SK-MEL-5 (cell line): Measurements from ENCODE around the gene PIP5K1A. TPM values are rescaled to one million over a fixed set of nuclear protein-coding genes. Genes with fewer than 3 reads are reported as not detected.
A peak's percentile ranks its signal among the peaks of the same experiment; 100 is the strongest.

Experiments
- DNase-seq: peaks from one replicate; pipeline ENCODE4 v3.0.0-alpha.2; 2016; ENCODE audit warnings: low read depth, low spot score
- in situ Hi-C: cut with HindIII; loops from 2 replicates; pipeline ENCODE4 v1.10.0; 2016; ENCODE audit warnings: low sequenced_read_pairs, high pct_unique_total_duplicates, low pct_unique_long_range_greater_than_20kb
- total RNA-seq: library from RNA; depleted of rRNA; stranded (reverse); fragments of >200 nt; shearing (Covaris generic); gene quantifications from 2 replicates; pipeline ENCODE4 v1.2.3, GENCODE V29; 2014

PIP5K1A gene
- total RNA-seq, 1 experiment from 2014 or later = 54.5 TPM

GRCh38 chr1:151277249-151277648 lies 78.9 kb downstream of the PIP5K1A start:
- DNase-seq = no peak
- in situ Hi-C loops = no loop called here

- in situ Hi-C loops = no loop called here
- peak; percentile 100 for DNase-seq
Measured at GRCh38 chr1:151281225-151281968, 83.0 kb downstream of the PIP5K1A start.

- in situ Hi-C loops = no loop called here
- peak; percentile 100 for DNase-seq
Measured at GRCh38 chr1:151281969-151282882, 83.9 kb downstream of the PIP5K1A start, which contains the start of gene ZNF687. Gene ZNF687 (plus strand): TSS chr1:151282299. CDS start chr1:151286292, 3,993 bp downstream.

- no peak for DNase-seq
- in situ Hi-C loops = no loop called here
Measured at GRCh38 chr1:151282883-151283725, 84.8 kb downstream of the PIP5K1A start.

GRCh38 chr1:151284013-151284577 lies 85.7 kb downstream of the PIP5K1A start:
- in situ Hi-C loops = no loop called here
- no peak for DNase-seq

GRCh38 chr1:151286619-151287340 lies 88.4 kb downstream of the PIP5K1A start:
- in situ Hi-C loops = no loop called here
- no peak for DNase-seq

GRCh38 chr1:151287341-151287699 lies 89.0 kb downstream of the PIP5K1A start:
- in situ Hi-C loops = no loop called here
- no peak for DNase-seq

- in situ Hi-C loops = no loop called here
- no peak for DNase-seq
Measured at GRCh38 chr1:151287767-151288500, 89.6 kb downstream of the PIP5K1A start.

GRCh38 chr1:151288502-151288901 lies 90.2 kb downstream of the PIP5K1A start:
- in situ Hi-C loops = no loop called here

GRCh38 chr1:151289080-151289935 lies 91.0 kb downstream of the PIP5K1A start:
- no peak for DNase-seq
- in situ Hi-C loops = no loop called here

More at GRCh38 chr1:151288502-151288901, 90.2 kb downstream of the PIP5K1A start:
- DNase-seq = no peak

- in situ Hi-C loops = no loop called here
Measured at GRCh38 chr1:151289991-151290708, 91.8 kb downstream of the PIP5K1A start.

GRCh38 chr1:151290709-151291303 lies 92.5 kb downstream of the PIP5K1A start:
- in situ Hi-C loops = no loop called here
- no peak for DNase-seq

More at GRCh38 chr1:151289991-151290708, 91.8 kb downstream of the PIP5K1A start:
- no peak for DNase-seq

GRCh38 chr1:151292207-151293030 lies 94.1 kb downstream of the PIP5K1A start:
- DNase-seq = no peak
- in situ Hi-C loops = no loop called here

- in situ Hi-C loops = no loop called here
- no peak for DNase-seq
Measured at GRCh38 chr1:151293093-151293492, 94.7 kb downstream of the PIP5K1A start.
